ENCODE measurements around the gene HMCN2. TPM values are rescaled to one million over a fixed set of nuclear protein-coding genes. Genes with fewer than 3 reads are reported as not detected.

The HMCN2 gene
- total and polyA plus RNA-seq, 8 donors, result 0.31 to 3.9 (median 0.68) TPM

DNA sequence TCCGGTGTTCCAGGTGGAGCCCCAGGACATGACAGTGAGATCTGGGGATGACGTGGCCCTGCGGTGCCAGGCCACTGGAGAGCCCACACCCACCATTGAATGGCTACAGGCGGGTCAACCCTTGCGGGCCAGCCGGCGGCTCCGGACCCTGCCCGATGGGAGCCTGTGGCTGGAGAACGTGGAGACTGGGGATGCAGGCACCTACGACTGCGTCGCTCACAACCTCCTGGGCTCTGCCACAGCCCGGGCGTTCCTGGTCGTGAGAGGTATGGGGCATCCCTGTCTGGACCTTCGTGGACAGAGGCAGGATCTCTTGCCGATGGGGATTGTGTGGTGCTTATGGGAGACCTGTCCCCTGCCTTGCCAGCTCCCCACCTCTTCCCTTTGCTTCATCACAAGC, 153.2 kb downstream of the HMCN2 start:
- TF ChIP-seq, protein P1, sequence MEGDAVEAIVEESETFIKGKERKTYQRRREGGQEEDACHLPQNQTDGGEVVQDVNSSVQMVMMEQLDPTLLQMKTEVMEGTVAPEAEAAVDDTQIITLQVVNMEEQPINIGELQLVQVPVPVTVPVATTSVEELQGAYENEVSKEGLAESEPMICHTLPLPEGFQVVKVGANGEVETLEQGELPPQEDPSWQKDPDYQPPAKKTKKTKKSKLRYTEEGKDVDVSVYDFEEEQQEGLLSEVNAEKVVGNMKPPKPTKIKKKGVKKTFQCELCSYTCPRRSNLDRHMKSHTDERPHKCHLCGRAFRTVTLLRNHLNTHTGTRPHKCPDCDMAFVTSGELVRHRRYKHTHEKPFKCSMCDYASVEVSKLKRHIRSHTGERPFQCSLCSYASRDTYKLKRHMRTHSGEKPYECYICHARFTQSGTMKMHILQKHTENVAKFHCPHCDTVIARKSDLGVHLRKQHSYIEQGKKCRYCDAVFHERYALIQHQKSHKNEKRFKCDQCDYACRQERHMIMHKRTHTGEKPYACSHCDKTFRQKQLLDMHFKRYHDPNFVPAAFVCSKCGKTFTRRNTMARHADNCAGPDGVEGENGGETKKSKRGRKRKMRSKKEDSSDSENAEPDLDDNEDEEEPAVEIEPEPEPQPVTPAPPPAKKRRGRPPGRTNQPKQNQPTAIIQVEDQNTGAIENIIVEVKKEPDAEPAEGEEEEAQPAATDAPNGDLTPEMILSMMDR (IDR thresholded peaks at IDR 0.05), result no peak
- DNase-seq, result no peak
- intact Hi-C loops (cut with DNase I), result no loop called here

DNA sequence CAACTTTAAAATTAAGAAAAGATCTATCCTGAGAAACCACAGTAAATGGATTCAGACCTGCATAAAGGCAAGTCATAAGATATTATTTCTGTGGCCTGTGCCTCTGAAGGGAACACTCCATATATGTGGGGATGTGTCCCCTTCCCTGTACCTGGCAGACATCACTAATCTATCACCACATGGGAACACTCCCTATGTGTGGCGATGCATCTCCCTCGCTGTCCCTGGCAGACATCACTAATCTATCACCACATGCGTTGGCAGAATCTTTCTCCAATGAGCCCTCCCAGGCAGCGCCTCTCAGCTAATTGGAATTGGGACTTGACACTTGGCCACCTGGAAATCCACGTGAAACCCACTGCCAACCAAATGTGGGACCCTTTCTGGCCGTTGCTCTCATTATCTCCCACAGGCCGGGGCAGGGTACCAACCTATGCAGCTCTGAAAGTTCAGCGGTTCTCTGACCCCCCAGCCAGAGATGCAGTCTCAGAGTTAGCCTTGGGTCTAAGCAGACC, 154.0 kb downstream of the HMCN2 start:
- Histone ChIP-seq H3K4me1 (no peaks in the 10 kb centered on the region), H3K4me3 (no peak overlapping the region), H3K27ac (no peak overlapping the region), H3K36me3 (no peaks in the 10 kb centered on the region), H3K9me3 (no peaks in the 10 kb centered on the region), H3K27me3 (no peaks in the 10 kb centered on the region)
- TF ChIP-seq, protein P1 (IDR thresholded peaks at IDR 0.05), result no peak
- DNase-seq (no peak), ATAC-seq (no peak)
- intact Hi-C loops (cut with DNase I), result no loop called here

More for the DNA sequence above, 153.2 kb downstream of the HMCN2 start:
- Histone ChIP-seq H3K9me3 (no peaks in the 10 kb centered on the region), H3K27ac (no peak overlapping the region), H3K36me3 (no peaks in the 10 kb centered on the region), H3K27me3 (no peaks in the 10 kb centered on the region), H3K4me3 (no peak overlapping the region), H3K4me1 (no peaks in the 10 kb centered on the region)
- ATAC-seq, result no peak

DNA sequence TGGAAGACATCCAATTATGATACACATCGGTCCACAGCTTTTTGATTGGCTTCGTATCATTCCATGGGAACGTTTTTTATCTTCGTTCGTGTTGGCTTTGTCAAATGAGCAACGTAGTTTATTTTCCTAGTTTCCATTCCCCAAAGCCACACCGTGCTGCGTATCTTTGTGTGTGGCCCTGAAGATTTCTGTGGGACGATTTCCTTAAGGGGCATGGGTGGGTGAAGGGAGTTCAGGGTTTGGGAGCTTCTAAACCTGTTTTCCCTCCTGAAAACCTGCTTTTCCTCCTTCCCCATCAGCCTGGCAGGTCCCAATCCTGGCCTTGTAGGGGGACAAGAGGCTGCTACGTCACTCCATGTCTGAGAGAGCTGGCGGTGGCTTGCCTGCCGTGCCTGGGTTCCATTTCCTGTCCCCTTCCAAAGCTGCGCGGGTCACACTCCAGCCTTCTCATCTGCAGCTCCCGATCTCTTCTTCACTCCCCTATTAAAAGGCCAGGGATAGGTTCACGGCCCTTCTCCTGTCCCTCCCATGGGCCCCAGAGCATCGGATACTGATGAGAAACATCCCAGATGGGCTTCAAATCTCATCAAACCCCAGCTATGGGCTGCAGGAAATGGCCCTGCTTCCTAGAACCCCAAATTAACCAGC, 155.7 kb downstream of the HMCN2 start:
- Histone ChIP-seq H3K36me3 (no peaks in the 10 kb centered on the region), H3K27ac (no peak overlapping the region), H3K9me3 (no peaks in the 10 kb centered on the region), H3K4me3 (no peak overlapping the region), H3K27me3 (no peaks in the 10 kb centered on the region), H3K4me1 (no peaks in the 10 kb centered on the region)
- TF ChIP-seq, protein P1 (IDR thresholded peaks at IDR 0.05), result no peak
- DNase-seq (peak in 1 of 4 donors; percentile 18), ATAC-seq (no peak)
- intact Hi-C loops (cut with DNase I), result no loop called here

DNA sequence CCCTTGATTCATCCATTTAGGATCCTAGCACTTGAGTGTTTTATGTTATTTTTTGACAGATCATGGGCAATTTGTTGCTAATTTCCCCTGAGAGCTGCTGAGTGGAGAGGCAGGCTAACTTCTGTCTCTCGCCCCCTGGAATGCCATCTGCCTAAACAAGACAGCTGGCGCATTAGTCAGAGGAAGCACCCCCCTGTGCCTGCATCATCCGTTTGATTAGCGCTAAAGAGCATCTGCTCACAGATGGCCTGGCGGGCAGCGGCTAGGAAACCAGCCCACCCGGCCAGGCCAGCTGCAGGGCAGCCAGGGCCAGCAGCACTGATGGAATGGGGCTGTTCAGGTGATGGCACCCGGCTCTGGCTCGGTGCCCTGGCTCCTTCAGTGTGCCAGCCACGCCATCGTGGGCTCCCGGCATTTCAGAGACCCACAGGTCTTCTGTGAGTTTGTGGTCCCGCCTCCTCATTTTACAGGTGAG, 156.3 kb downstream of the HMCN2 start:
- Histone ChIP-seq H3K27ac (no peak overlapping the region), H3K9me3 (no peaks in the 10 kb centered on the region), H3K27me3 (no peaks in the 10 kb centered on the region), H3K4me3 (no peak overlapping the region), H3K4me1 (peaks cover 0 to under 1% of the 10 kb centered on the region in 2 donors), H3K36me3 (no peaks in the 10 kb centered on the region)
- DNase-seq, result no peak
- TF ChIP-seq, protein P1 (IDR thresholded peaks at IDR 0.05), result no peak
- intact Hi-C loops (cut with DNase I), result no loop called here
- ATAC-seq, result no peak

DNA sequence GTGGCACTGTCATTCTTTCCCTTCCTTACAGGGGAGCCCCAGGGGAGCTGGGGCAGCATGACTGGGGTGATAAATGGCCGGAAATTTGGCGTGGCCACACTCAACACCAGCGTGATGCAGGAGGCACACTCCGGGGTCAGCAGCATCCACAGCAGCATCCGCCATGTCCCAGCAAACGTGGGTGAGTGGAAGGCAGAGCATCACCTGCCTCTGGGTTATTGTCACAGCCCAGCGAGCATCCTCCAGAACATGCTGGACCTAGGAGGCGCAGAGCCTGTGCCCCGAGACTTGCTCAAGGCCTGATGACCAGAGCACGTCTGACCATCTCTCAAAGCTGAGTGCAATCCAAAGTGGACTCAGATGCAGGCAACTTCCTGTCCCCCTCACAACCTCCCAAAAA, 157.0 kb downstream of the HMCN2 start:
- TF ChIP-seq, protein P1 (IDR thresholded peaks at IDR 0.05), result no peak
- Histone ChIP-seq H3K27ac (no peak overlapping the region), H3K36me3 (no peaks in the 10 kb centered on the region), H3K4me3 (no peak overlapping the region), H3K4me1 (peaks cover 0 to 7% of the 10 kb centered on the region in 2 donors), H3K27me3 (no peaks in the 10 kb centered on the region), H3K9me3 (no peaks in the 10 kb centered on the region)
- ATAC-seq (no peak), DNase-seq (no peak)
- intact Hi-C loops (cut with DNase I), result no loop called here

All from left lung (tissue), 10 donors.